IMR-90 (cell line): ENCODE results near the gene SOX6. TPM values are rescaled to one million over a fixed set of nuclear protein-coding genes. Genes with fewer than 3 reads are reported as not detected.
A peak's percentile ranks its signal among the peaks of the same experiment; 100 is the strongest.

Source experiments
- ATAC-seq: fragments of 200-7000 bp; cut with Tn5 transposase; 2 replicates; pipeline ENCODE4 v1.9.1; 2020; ENCODE audit warnings: low read depth, mild to moderate bottlenecking, moderate library complexity
- BruUV-seq: library from RNA; stranded (reverse); fragments of 400-500 nt; replicated peaks from 2 replicates; lab custom pipeline; 2021; lab: Mats Ljungman, UMichigan
- CTCF ChIA-PET: fragments of 300-600 bp; formaldehyde crosslinking; extraction: SDS; loops from one replicate; lab custom pipeline; 2021; ENCODE audit warnings: antibody characterized with exemption; lab: Yijun Ruan, JAX
- POLR2A ChIA-PET: fragments of 300-600 bp; sonication (Branson Sonifier 250); formaldehyde crosslinking; loops from one replicate; lab custom pipeline; 2022; ENCODE audit warnings: antibody characterized with exemption; ENCODE audit not compliant: unreplicated experiment; lab: Charles Lee
- DNase-seq: peaks from one replicate; pipeline ENCODE4 v3.0.0; 2013
- H2AFZ ChIP-seq: replicated peaks from 2 replicates; pipeline ENCODE3; 2013; ENCODE audit warnings: low read length, mild to moderate bottlenecking; ENCODE audit not compliant: poor library complexity
- H2AK5ac ChIP-seq: 2 replicates; pipeline ENCODE4 v1.6.1; 2013; ENCODE audit warnings: low read depth, low read length, inconsistent platforms
- H2AK9ac ChIP-seq: replicated peaks from 2 replicates; pipeline ENCODE3; 2013; ENCODE audit warnings: mild to moderate bottlenecking, low read depth, low read length, moderate library complexity; ENCODE audit not compliant: poor library complexity
- H2BK120ac ChIP-seq: 2 replicates; pipeline ENCODE4 v1.6.1; 2013; ENCODE audit warnings: low read depth, low read length, inconsistent platforms
- H2BK15ac ChIP-seq: 3 replicates; pipeline ENCODE4 v1.6.1; 2013; ENCODE audit warnings: low read depth, low read length, inconsistent platforms
- H2BK20ac ChIP-seq: 2 replicates; pipeline ENCODE4 v1.6.1; 2013; ENCODE audit warnings: low read depth, mild to moderate bottlenecking, inconsistent platforms, low read length, moderate library complexity
- H2BK5ac ChIP-seq: 2 replicates; pipeline ENCODE4 v1.6.1; 2013; ENCODE audit warnings: mild to moderate bottlenecking, low read depth, low read length, inconsistent platforms; ENCODE audit not compliant: poor library complexity, severe bottlenecking
- H3K14ac ChIP-seq: replicated peaks from 2 replicates; pipeline ENCODE4 v1.6.1; 2013; ENCODE audit warnings: low read depth, low read length, inconsistent platforms
- H3K18ac ChIP-seq: 2 replicates; pipeline ENCODE4 v1.6.1; 2013; ENCODE audit warnings: low read depth, low read length, control low read depth
- H3K23ac ChIP-seq: 2 replicates; pipeline ENCODE4 v1.6.1; 2013; ENCODE audit warnings: low read depth, low read length, inconsistent platforms
- H3K27ac ChIP-seq: 2 replicates; pipeline ENCODE4 v1.5.1; 2013; ENCODE audit warnings: mild to moderate bottlenecking, control low read depth, low read length; ENCODE audit not compliant: insufficient read depth
- H3K27me3 ChIP-seq: 2 replicates; pipeline ENCODE4 v1.6.1; 2013; ENCODE audit warnings: low read length; ENCODE audit not compliant: control insufficient read depth, insufficient read depth
- H3K36me3 ChIP-seq: 2 replicates; pipeline ENCODE4 v1.6.1; 2013; ENCODE audit warnings: low read length, mixed read lengths; ENCODE audit not compliant: control insufficient read depth, insufficient read depth
- H3K4ac ChIP-seq: 2 replicates; pipeline ENCODE4 v1.6.1; 2013; ENCODE audit warnings: low read depth, low read length, inconsistent platforms
- H3K4me1 ChIP-seq: 2 replicates; pipeline ENCODE4 v1.6.1; 2013; ENCODE audit warnings: low read length, mixed read lengths; ENCODE audit not compliant: control insufficient read depth, insufficient read depth
- H3K4me2 ChIP-seq: 2 replicates; pipeline ENCODE4 v1.6.1; 2013; ENCODE audit warnings: low read depth, mild to moderate bottlenecking, control low read depth, low read length, moderate library complexity
- H3K4me3 ChIP-seq: 2 replicates; pipeline ENCODE4 v1.5.1; 2013; ENCODE audit warnings: low read depth, mild to moderate bottlenecking, control low read depth, low read length, moderate library complexity; ENCODE audit not compliant: insufficient read depth
- H3K56ac ChIP-seq: 2 replicates; pipeline ENCODE4 v1.6.1; 2013; ENCODE audit warnings: low read length, inconsistent platforms; ENCODE audit not compliant: insufficient read depth; ENCODE audit errors: extremely low read depth
- H3K79me1 ChIP-seq, 2 experiments: 2 replicates each; pipeline ENCODE4 v1.6.1; 2013; ENCODE audit warnings: low read length in 2 of 2, inconsistent platforms in 1 of 2, low read depth in 1 of 2
- H3K9ac ChIP-seq: 2 replicates; pipeline ENCODE4 v1.6.1; 2013; ENCODE audit warnings: low read depth, low read length, control low read depth
- H3K9me1 ChIP-seq: 2 replicates; pipeline ENCODE4 v1.6.1; 2013; ENCODE audit warnings: low read length, inconsistent platforms; ENCODE audit not compliant: insufficient read depth
- H3K9me3 ChIP-seq: 2 replicates; pipeline ENCODE4 v1.6.1; 2013; ENCODE audit warnings: low read length; ENCODE audit not compliant: control insufficient read depth, insufficient read depth
- H4K20me1 ChIP-seq: 2 replicates; pipeline ENCODE4 v1.6.1; 2013; ENCODE audit warnings: low read length, inconsistent platforms; ENCODE audit not compliant: insufficient read depth
- H4K5ac ChIP-seq: 2 replicates; pipeline ENCODE4 v1.6.1; 2013; ENCODE audit warnings: mild to moderate bottlenecking, low read depth, low read length, control low read depth
- H4K8ac ChIP-seq, 2 experiments: 2 replicates each; pipeline ENCODE4 v1.6.1; 2013; ENCODE audit warnings: low read depth in 2 of 2, low read length in 2 of 2, control low read depth in 1 of 2, inconsistent platforms in 1 of 2
- H4K91ac ChIP-seq: 2 replicates; pipeline ENCODE4 v1.6.1; 2013; ENCODE audit warnings: low read depth, low read length, inconsistent platforms; ENCODE audit not compliant: insufficient read depth
- FOS ChIP-seq: fragments of 150-350 bp; IDR thresholded peaks from 2 replicates; pipeline ENCODE4 v1.6.1; 2016; ENCODE audit warnings: low read depth, low read length
- MAFK ChIP-seq: IDR thresholded peaks from 2 replicates; pipeline ENCODE4 v1.6.1; 2012; ENCODE audit warnings: low read depth, low read length, improper control_type of control experiment
- WGBS, 2 experiments: methylation state at CpG; one replicate each; pipeline versions ENCODE4 v1.1.5 to v1.1.7; 2013; ENCODE audit warnings: missing lambda C conversion rate in 2 of 2; ENCODE audit not compliant: insufficient read length in 1 of 2; ENCODE audit errors: extremely low coverage in 2 of 2; 5-methylcytosine and 5-hydroxymethylcytosine counted together
- dilution Hi-C: fragments of 300-500 bp; cut with HindIII; formaldehyde crosslinking; loops from one replicate; pipeline ENCODE4 v1.14.3; 2018; ENCODE audit warnings: low sequenced_read_pairs; ENCODE audit not compliant: unreplicated experiment
- in situ Hi-C: fragments of 300-500 bp; cut with MboI; formaldehyde crosslinking; loops from 3 replicates; pipeline ENCODE4 v1.14.3; 2019; ENCODE audit warnings: low sequenced_read_pairs, inconsistent platforms, mixed read lengths
- intact Hi-C: fragments of 100-400 bp; cut with micrococcal nuclease; formaldehyde crosslinking; loops from 2 replicates; pipeline ENCODE4 v1.10.0; 2022
- polyA plus RNA-seq, 3 experiments: library from polyadenylated mRNA; depleted of rRNA; stranded (reverse); fragments of >200 nt; gene quantifications; 2 replicates each; pipeline ENCODE4 v1.2.3, GENCODE V29; 2012; ENCODE audit warnings: low replicate concordance in 1 of 3
- total RNA-seq: library from RNA; depleted of rRNA; stranded (reverse); fragments of >200 nt; gene quantifications from 2 replicates; pipeline ENCODE4 v1.2.3, GENCODE V29; 2012

Gene SOX6
- total and polyA plus RNA-seq, 2 of the 4 experiments (the other 2 are of a cell fraction) = 1.7 to 7.7 TPM

- no CpG with 5 or more reads among the region's 1 CpG for WGBS, 2 experiments
- Histone ChIP-seq H3K4ac (no peak overlapping the region), H3K36me3 (no peaks in the 10 kb centered on the region), H3K9ac (no peak overlapping the region), H3K4me3 (no peak overlapping the region), H4K20me1 (no peaks in the 10 kb centered on the region), H2BK120ac (no peak overlapping the region), H3K4me2 (no peak overlapping the region), H3K27me3 (no peaks in the 10 kb centered on the region), H2BK20ac (no peak overlapping the region), H2AK5ac (no peak overlapping the region), H4K8ac (no peak overlapping the region), H3K79me1 (no peaks in the 10 kb centered on the region; a peak in 1 of 4 replicates), H3K9me1 (no peaks in the 10 kb centered on the region), H3K18ac (no peak overlapping the region), H3K9me3 (no peaks in the 10 kb centered on the region), H2BK5ac (no peak overlapping the region), H3K4me1 (peaks cover 2% of the 10 kb centered on the region; the same call in 1 of the 2 replicates), H3K23ac (no peak overlapping the region), H2BK15ac (no peak overlapping the region), H3K14ac (no peak overlapping the region), H4K5ac (no peak overlapping the region), H3K56ac (no peak overlapping the region), H2AK9ac (no peak overlapping the region), H3K27ac (no peak overlapping the region), H2AFZ (no peak overlapping the region), H4K91ac (no peak overlapping the region)
- DNase-seq (peak; percentile 56), ATAC-seq (no peak)
- in situ Hi-C loops = no loop called here
- POLR2A ChIA-PET = interaction anchor here (0.6 kb wide), 1 partner anchor 438 kb away, joined by 3 read pairs; no protein-coding TSS in a partner anchor
- TF ChIP-seq MAFK (no peak), FOS (0 out of 2 replicates have a peak, but pooled peaks have one; percentile 22)
- dilution Hi-C loops = no loop called here
- BruUV-seq = no TSS peak
- intact Hi-C loops = no loop called here
- CTCF ChIA-PET = no interaction called here
Measured at GRCh38 chr11:16395601-16396000, 39.3 kb upstream of the SOX6 start.
